Muscle of leg (tissue), 11 donors: ENCODE measurements around the gene DHH. TPM values are rescaled to one million over a fixed set of nuclear protein-coding genes. Genes with fewer than 3 reads are reported as not detected.

ENCODE experiments used
- DNase-seq: peaks from one replicate; pipeline ENCODE4 v3.0.0; 2013
- H3K27ac ChIP-seq: one replicate; pipeline ENCODE4 v1.5.1; 2013; ENCODE audit warnings: mild to moderate bottlenecking, low read length, control low read depth
- H3K27me3 ChIP-seq: one replicate; pipeline ENCODE4 v1.6.1; 2013; ENCODE audit warnings: low read length; ENCODE audit not compliant: control insufficient read depth, insufficient read depth
- H3K36me3 ChIP-seq: one replicate; pipeline ENCODE4 v1.6.1; 2013; ENCODE audit warnings: low read length; ENCODE audit not compliant: control insufficient read depth, insufficient read depth
- H3K4me1 ChIP-seq: one replicate; pipeline ENCODE4 v1.6.1; 2013; ENCODE audit warnings: low read length; ENCODE audit not compliant: control insufficient read depth, insufficient read depth
- H3K4me3 ChIP-seq: one replicate; pipeline ENCODE4 v1.5.1; 2013; ENCODE audit warnings: low read length, control low read depth
- H3K9me3 ChIP-seq: replicated peaks from 2 replicates; pipeline ENCODE4 v1.6.1; 2013; ENCODE audit warnings: low read depth, low read length; ENCODE audit not compliant: control insufficient read depth
- WGBS: methylation state at CpG from one replicate; pipeline ENCODE4 v1.1.5; 2013; ENCODE audit warnings: missing lambda C conversion rate; ENCODE audit not compliant: insufficient coverage; 5-methylcytosine and 5-hydroxymethylcytosine counted together
- polyA plus RNA-seq, 8 donors: library from polyadenylated mRNA; unstranded; fragments of 120-200 nt; gene quantifications; one replicate each; pipeline versions ENCODE4 v1.2.1 to v1.2.3, GENCODE V29; 2013; ENCODE audit warnings: inconsistent platforms in 1 of 8, low replicate concordance in 1 of 8; ENCODE audit not compliant: insufficient read length in 8 of 8, insufficient read depth in 1 of 8
- total RNA-seq: library from RNA; stranded (reverse); fragments of 120-200 nt; gene quantifications from one replicate; pipeline ENCODE4 v1.2.4, GENCODE V29; 2013

Gene DHH
- total and polyA plus RNA-seq, 9 donors, result 0.42 to 3.4 (median 1.1) TPM

DNA sequence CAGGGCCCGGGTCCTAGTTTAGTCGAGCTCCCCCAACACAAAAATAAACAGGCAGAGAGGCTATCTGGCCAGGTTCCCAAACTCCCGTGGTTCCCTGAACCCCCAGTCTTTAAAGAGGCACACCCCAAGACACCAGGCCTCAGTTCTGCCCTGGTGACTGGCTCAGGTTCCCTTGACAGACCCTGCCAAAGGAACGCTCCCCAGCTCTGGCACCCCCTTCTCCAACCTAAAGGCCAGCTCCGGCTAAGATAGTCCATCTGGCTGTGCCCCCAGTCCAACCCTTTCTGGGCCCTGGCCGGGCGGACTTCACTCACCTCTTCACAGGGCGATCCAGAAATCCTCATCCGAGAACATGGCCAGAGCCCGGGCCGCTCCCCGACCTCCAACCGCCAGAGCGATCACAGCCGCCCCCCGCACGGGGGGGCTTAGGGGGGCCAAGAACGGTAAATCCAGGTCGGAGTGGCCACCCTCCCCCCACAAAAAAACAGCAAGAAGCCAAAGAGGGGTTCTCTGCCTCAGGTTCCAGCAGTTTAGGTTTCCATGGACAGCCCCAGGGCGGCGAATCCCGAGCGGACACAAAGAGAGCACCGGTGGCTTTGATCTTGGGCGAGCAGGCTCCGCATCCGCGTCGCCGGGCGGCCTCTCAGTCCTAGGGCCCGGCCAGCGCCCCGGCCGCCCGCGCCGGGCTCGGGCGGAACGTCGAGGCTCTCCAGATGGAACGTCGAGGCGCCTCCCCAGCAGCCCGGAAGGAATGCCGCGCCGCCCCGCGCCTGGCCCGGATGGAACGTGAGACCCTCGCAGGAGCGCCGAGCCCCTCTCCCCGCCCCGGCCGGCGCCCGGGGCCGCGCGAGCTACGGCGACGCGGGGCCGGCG lies 35.1 kb downstream of the DHH start:
- peak; percentile 50 for DNase-seq
- H3K4me1 ChIP-seq, result peaks cover 38% of the 10 kb centered on the region

DNA sequence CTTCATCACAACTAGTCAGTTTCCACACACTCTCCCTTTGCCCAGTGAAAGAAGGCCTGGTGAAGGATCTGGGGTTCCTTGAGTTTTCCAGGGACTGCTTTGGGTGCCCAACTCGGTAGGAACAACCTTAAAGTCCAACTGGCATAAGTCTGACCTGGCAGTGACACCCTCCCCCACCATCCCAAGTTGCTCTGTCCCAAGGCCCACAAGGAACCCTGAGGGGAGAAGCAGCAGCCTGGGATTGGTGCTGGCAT lies 35.6 kb downstream of the DHH start:
- H3K27me3 ChIP-seq, result no peaks in the 10 kb centered on the region
- WGBS, result no CpG with 5 or more reads among the region's 1 CpG
- DNase-seq, result no peak
- H3K27ac ChIP-seq, result peak overlapping the region; percentile 97
- no peaks in the 10 kb centered on the region for H3K9me3 ChIP-seq
- peaks cover 27% of the 10 kb centered on the region for H3K36me3 ChIP-seq
- H3K4me3 ChIP-seq, result peak overlapping the region; percentile 84
- H3K4me1 ChIP-seq, result peaks cover 38% of the 10 kb centered on the region

More for the DNA sequence above, 35.1 kb downstream of the DHH start:
- peaks cover 21% of the 10 kb centered on the region for H3K36me3 ChIP-seq
- WGBS, result under 1% methylated on average over 64 of the region's 70 CpGs
- peak overlapping the region; percentile 97 for H3K27ac ChIP-seq
- H3K27me3 ChIP-seq, result no peaks in the 10 kb centered on the region
- H3K4me3 ChIP-seq, result peak overlapping the region; percentile 84
- no peaks in the 10 kb centered on the region for H3K9me3 ChIP-seq

DNA sequence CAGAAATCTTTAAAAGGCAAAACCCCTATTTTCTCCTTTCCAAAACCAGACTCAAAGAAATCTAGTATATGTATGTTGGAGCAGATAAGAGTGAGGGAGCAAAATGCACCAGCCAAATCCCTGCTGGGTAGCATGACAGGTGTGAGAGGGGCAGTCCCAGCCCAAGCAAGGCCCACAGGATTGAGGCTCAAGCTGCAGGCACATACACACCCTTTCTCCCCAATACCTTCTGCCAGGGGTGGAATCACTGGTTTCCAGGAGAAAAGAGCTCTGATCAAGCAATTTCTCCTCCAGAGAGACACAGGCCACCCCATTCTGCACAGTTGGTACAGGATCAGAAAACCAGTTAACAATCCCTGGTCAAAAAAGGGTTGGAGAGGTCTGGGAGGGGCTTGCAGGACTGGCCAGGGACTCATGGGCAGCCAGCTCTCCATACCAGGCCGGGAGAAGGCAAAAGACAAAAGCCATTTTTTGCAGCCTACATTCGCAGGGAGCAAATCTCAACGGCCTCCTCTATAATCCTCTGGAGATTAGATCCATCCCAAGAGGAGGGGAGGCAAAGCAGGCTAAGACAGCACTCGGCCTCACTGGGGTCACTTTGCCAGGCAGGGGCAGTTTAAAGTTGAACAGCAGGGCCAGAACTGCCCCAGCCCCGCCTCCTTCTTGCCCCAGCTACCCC lies 36.1 kb downstream of the DHH start:
- H3K27ac ChIP-seq, result peak overlapping the region; percentile 23
- peaks cover 38% of the 10 kb centered on the region for H3K4me1 ChIP-seq
- DNase-seq, result no peak

DNA sequence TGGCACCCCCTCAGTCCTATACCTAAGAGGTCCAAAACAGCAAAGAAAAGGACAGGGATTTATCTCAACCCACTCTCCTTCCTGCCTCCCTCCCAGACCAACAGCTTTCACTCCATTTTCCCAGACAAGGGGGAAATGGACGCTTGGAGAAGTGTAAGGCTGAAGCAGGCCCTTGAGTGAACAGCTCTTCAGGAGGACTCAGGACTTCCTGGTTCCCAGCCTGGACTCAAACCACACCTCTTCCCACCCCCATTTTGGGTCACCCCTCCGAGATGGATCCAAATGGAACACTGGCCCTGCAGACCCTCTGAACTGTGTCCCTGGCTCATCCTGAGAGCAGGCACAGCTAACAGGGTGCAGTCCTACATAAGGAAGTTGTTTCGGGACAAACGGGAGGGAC lies 36.7 kb downstream of the DHH start:
- DNase-seq, result no peak
- H3K4me1 ChIP-seq, result peaks cover 38% of the 10 kb centered on the region
- peak overlapping the region; percentile 84 for H3K4me3 ChIP-seq
- H3K27me3 ChIP-seq, result no peaks in the 10 kb centered on the region
- H3K36me3 ChIP-seq, result peaks cover 38% of the 10 kb centered on the region
- WGBS, result 0% methylated on average over 1 of the region's 4 CpGs
- peak overlapping the region; percentile 32 for H3K27ac ChIP-seq
- no peaks in the 10 kb centered on the region for H3K9me3 ChIP-seq

More for the DNA sequence above, 36.1 kb downstream of the DHH start:
- WGBS, result 0% methylated on average over 2 of the region's 5 CpGs
- H3K27me3 ChIP-seq, result no peaks in the 10 kb centered on the region
- H3K9me3 ChIP-seq, result no peaks in the 10 kb centered on the region
- H3K4me3 ChIP-seq, result peak overlapping the region; percentile 84
- H3K36me3 ChIP-seq, result peaks cover 32% of the 10 kb centered on the region

DNA sequence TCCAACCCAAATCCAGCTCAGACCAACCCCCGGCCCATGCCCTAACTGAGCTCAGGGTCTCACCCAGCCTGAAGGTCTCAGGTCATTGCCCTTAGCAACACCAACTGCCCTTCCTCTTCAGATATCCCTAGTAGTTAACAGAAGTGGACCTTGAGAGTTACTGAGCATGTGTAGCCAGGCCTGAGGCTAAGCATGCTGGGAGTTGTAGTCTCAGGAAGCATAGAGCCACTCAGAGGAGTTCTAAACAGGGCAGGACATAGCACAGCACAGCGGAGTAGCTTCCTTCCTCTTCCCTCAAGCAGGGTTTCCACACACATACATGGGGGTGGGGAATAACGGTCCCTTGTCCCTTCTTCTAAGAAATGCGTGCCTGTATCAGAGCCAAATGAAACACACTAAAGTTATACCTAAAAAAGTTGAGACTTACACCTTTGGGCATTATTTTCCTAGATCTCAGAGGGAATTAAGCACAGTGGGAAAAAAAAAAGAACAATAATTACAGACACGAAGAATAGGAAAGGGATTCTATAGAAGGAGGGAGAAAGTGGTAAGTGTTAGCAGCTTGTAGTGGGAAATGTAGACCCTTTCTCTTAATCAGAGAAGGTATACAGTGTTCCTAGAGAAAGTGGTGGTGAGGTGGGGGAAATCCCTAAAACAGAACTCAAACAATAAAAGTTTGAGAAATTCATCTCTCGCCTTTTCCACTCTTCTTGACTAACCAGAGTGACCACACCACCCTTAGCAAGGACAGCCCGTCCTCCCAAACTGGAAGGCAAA lies 38.4 kb downstream of the DHH start:
- DNase-seq, result peak; percentile 89
- H3K27ac ChIP-seq, result peak overlapping the region; percentile 51
- H3K4me3 ChIP-seq, result no peak overlapping the region
- H3K9me3 ChIP-seq, result no peaks in the 10 kb centered on the region
- no peaks in the 10 kb centered on the region for H3K27me3 ChIP-seq
- H3K4me1 ChIP-seq, result peaks cover 36% of the 10 kb centered on the region
- no CpG with 5 or more reads among the region's 7 CpGs for WGBS
- H3K36me3 ChIP-seq, result peaks cover 55% of the 10 kb centered on the region

DNA sequence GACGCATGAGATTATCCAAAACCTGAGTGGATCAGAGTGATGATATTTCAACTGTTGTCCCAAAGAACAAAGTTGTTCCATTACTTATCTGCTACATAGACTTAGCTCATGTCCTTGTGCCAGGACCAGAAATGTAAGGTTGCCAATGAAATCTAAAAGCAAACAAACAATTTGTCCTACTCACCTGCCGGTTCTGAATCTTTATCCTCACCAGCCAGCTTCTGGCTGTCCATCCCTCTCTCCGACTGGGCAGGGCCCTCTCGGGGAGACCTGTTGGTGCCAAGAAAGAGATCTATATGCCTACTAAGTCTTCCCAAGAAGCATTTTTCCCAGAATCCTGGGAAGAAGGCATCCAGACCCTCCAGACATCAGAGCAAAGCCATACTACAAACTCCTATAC lies 39.5 kb downstream of the DHH start:
- Histone ChIP-seq H3K4me3 (no peak overlapping the region), H3K27ac (no peak overlapping the region), H3K9me3 (no peaks in the 10 kb centered on the region), H3K4me1 (peaks cover 34% of the 10 kb centered on the region), H3K27me3 (no peaks in the 10 kb centered on the region), H3K36me3 (peaks cover 66% of the 10 kb centered on the region)
- no peak for DNase-seq
- 96% methylated on average over 3 of the region's 4 CpGs for WGBS

DNA sequence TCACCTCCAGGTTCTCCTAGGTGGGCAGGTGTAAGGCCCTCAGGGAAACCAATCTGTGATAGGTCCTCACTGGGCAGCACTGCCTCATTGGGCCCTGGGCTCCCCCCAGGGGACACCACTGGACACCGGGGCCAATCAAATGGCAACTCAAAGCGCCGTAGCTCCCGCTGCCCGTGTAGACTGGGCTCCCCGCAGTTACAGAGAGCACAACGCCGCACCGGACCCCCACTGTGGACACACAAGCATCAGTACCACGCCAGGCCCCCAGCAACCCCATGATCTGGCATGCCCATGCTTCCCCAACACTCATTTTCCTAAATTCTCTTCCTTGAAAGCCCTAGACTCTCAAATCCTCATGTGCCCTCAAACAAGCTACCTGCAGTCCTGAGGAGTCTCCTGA lies 40.1 kb downstream of the DHH start:
- Histone ChIP-seq H3K36me3 (peaks cover 71% of the 10 kb centered on the region), H3K4me3 (no peak overlapping the region), H3K4me1 (peaks cover 34% of the 10 kb centered on the region), H3K9me3 (no peaks in the 10 kb centered on the region), H3K27me3 (no peaks in the 10 kb centered on the region), H3K27ac (no peak overlapping the region)
- WGBS, result 95% methylated on average over 7 of the region's 10 CpGs
- no peak for DNase-seq

DNA sequence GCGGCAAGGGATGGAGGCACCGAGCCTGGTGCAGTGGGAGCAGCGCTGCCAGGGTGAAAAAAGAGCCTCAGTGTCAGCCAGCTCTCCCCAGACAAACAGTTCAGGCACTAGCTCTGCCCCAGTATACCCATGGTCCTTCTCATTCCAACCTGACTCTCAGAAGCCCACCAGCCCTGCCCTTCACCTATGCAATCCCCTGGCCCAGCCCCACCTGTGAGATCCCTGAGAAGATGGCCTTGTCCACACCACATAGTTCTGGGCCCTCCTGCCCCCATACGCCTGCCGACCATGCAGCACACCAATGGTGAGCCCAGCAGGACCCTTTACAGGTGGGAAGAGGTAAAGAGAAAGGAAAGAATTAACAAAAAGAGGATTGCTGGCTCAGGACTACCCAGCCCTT lies 40.5 kb downstream of the DHH start:
- WGBS, result 95% methylated on average over 3 of the region's 5 CpGs
- DNase-seq, result no peak
- H3K36me3 ChIP-seq, result peaks cover 76% of the 10 kb centered on the region

DNA sequence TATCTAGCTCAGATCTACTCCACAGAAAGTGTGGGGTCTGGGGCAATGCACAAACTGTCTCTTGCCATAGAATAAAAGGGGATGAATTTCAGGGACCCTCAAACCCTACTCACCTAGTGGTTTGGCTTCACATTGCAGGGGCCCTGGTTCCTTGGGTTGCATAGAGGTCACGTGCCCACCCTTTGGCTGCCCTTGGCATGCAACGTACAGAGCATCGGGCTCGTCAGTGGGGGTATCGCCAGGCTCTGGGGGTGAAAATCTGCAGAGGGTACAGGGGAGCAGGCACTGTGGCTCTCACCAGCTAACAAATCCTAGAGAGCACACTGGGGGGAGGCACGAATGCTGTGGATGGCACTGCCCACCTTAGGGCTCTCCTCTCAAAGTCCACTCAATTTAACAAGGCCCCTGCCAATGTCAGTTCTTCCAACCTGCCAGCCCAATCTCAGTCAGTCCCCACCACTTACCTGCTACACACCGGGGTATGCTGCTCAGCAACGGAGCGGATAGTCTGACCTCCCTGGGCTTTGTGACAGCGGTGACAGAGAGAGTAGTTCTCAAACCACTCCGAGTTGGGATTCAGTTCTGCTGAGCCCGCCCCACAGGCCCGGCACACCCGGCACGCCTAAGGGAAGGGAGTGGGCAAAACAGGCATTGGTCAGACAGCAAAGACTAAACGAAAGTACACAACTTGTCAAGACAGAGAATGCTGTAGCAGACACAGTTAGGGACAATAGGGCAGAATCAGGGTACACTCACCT lies 42.0 kb downstream of the DHH start:
- WGBS, result 83% methylated on average over 12 of the region's 16 CpGs
- DNase-seq, result no peak

More for the DNA sequence above, 40.5 kb downstream of the DHH start:
- Histone ChIP-seq H3K27ac (no peak overlapping the region), H3K4me3 (no peak overlapping the region), H3K9me3 (no peaks in the 10 kb centered on the region), H3K27me3 (no peaks in the 10 kb centered on the region), H3K4me1 (peaks cover 34% of the 10 kb centered on the region)

More for the DNA sequence above, 42.0 kb downstream of the DHH start:
- Histone ChIP-seq H3K4me1 (peaks cover 21% of the 10 kb centered on the region), H3K4me3 (no peak overlapping the region), H3K36me3 (peaks cover 88% of the 10 kb centered on the region), H3K9me3 (no peaks in the 10 kb centered on the region), H3K27me3 (no peaks in the 10 kb centered on the region), H3K27ac (no peak overlapping the region)
